ENCODE results near the gene PRSS21.

PRSS21 gene

GRCh38 chr16:2816751-2817339, at the start of gene PRSS21:
Gene PRSS21, plus strand, starts transcription at chr16:2817237. Its CDS starts 32 bp downstream, at chr16:2817269.
- peak in 1 of 2 donors; percentile 13 for DNase-seq

GRCh38 chr16:2767891-2768290, 49.1 kb upstream of the PRSS21 start:
- no peak for DNase-seq

- DNase-seq, result no peak
These were observed 48.5 kb upstream of the PRSS21 start for GRCh38 chr16:2768403-2769089.

- DNase-seq, result no peak
These were observed 47.9 kb upstream of the PRSS21 start for GRCh38 chr16:2769100-2769529.

- DNase-seq, result no peak
These were observed 47.4 kb upstream of the PRSS21 start for GRCh38 chr16:2769675-2770056.

- no peak for DNase-seq
These were observed 46.7 kb upstream of the PRSS21 start for GRCh38 chr16:2770057-2770951.

- no peak for DNase-seq
These were observed 45.3 kb upstream of the PRSS21 start for GRCh38 chr16:2771496-2772402.

- no peak for DNase-seq
These were observed 43.7 kb upstream of the PRSS21 start for GRCh38 chr16:2773188-2773968.

- no peak for DNase-seq
These were observed 42.7 kb upstream of the PRSS21 start for GRCh38 chr16:2774161-2774891.

- DNase-seq, result no peak
These were observed 41.8 kb upstream of the PRSS21 start for GRCh38 chr16:2775131-2775716.

GRCh38 chr16:2775765-2776499, 41.1 kb upstream of the PRSS21 start:
- no peak for DNase-seq

GRCh38 chr16:2776500-2777139, 40.4 kb upstream of the PRSS21 start:
- peak in 1 of 2 donors; percentile 56 for DNase-seq

GRCh38 chr16:2777231-2777902, 39.7 kb upstream of the PRSS21 start, which contains the start of gene ELOB:
Gene ELOB, minus strand, starts transcription at chr16:2777280. Its CDS starts 41 bp downstream, at chr16:2777239.
- DNase-seq, result peak; percentile 49 to 91

- DNase-seq, result peak in 1 of 2 donors; percentile 70
These were observed 39.0 kb upstream of the PRSS21 start for GRCh38 chr16:2777903-2778629.

- DNase-seq, result no peak
These were observed 38.4 kb upstream of the PRSS21 start for GRCh38 chr16:2778630-2778958.

- DNase-seq, result no peak
These were observed 37.7 kb upstream of the PRSS21 start for GRCh38 chr16:2779151-2779920.

All from bone marrow (tissue), 2 donors.